Effector memory CD4-positive, alpha-beta T cell (primary cell): ENCODE measurements around the gene DLX4.

Source experiments
- DNase-seq, 3 donors: peaks; one replicate each; pipeline ENCODE4 v3.0.0-alpha.2; 2020
- H3K27ac ChIP-seq: 2 replicates; pipeline ENCODE4 v1.7.0; 2013; ENCODE audit warnings: mild to moderate bottlenecking, low read length, moderate library complexity; ENCODE audit not compliant: insufficient read depth, poor library complexity, severe bottlenecking
- H3K27me3 ChIP-seq: replicated peaks from 2 replicates; pipeline ENCODE4 v1.7.0; 2013; ENCODE audit warnings: mild to moderate bottlenecking, low read length; ENCODE audit not compliant: insufficient read depth, control insufficient read depth, poor library complexity, severe bottlenecking
- H3K36me3 ChIP-seq: 2 replicates; pipeline ENCODE4 v1.7.0; 2013; ENCODE audit warnings: mild to moderate bottlenecking, low read length, moderate library complexity; ENCODE audit not compliant: control insufficient read depth, insufficient read depth
- H3K4me1 ChIP-seq: 2 replicates; pipeline ENCODE4 v1.7.0; 2013; ENCODE audit warnings: low read length, mild to moderate bottlenecking; ENCODE audit not compliant: control insufficient read depth, insufficient read depth, poor library complexity, severe bottlenecking
- H3K4me3 ChIP-seq: 2 replicates; pipeline ENCODE4 v1.7.0; 2013; ENCODE audit warnings: low read length, low read depth, mild to moderate bottlenecking; ENCODE audit not compliant: insufficient read depth, poor library complexity, severe bottlenecking
- H3K9me3 ChIP-seq: 2 replicates; pipeline ENCODE4 v1.7.0; 2013; ENCODE audit warnings: mild to moderate bottlenecking, low read length, moderate library complexity; ENCODE audit not compliant: control insufficient read depth

The DLX4 gene

DNA sequence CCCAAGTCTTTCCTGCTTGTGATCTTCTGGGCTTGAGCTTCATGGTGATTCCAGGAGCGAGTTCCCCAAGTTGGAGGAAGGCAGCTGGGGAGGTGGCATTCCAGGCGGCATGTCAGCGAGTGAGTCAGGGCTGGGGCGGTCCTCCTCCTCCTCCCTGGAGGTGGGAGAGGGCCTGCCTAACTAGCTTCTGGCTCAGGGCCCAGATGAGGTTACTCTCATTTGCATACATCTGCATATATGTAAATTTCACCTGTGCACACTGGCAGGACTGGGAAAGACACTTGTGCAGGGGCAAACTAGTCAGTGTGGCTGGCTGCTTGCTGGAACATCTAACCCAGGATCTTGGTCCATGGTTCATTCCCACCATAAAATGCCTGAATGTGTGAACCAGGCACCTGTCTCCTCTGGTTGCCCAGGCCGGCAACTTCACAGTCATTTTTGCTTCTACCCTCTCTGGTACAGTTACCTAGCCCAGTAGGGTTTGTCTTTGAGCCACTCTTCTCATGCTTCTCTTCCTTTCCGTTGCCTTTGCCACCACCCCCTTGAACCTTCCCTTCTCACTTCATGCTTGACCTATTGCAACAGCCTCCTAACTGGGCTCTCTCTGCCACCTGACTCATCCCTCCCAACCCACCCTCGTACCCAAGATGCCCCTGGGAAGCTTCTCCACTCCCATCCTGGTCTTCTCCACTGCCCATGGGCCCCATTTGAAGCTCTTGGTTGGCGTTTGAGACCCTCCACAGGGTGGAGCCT is 9.6 kb upstream of the DLX4 start:
- no peak for DNase-seq
- H3K36me3 ChIP-seq, result no peaks in the 10 kb centered on the region
- peaks cover 25% of the 10 kb centered on the region for H3K27me3 ChIP-seq
- H3K4me1 ChIP-seq, result peaks cover 9% of the 10 kb centered on the region
- no peak overlapping the region for H3K27ac ChIP-seq
- H3K9me3 ChIP-seq, result no peaks in the 10 kb centered on the region
- H3K4me3 ChIP-seq, result no peak overlapping the region

DNA sequence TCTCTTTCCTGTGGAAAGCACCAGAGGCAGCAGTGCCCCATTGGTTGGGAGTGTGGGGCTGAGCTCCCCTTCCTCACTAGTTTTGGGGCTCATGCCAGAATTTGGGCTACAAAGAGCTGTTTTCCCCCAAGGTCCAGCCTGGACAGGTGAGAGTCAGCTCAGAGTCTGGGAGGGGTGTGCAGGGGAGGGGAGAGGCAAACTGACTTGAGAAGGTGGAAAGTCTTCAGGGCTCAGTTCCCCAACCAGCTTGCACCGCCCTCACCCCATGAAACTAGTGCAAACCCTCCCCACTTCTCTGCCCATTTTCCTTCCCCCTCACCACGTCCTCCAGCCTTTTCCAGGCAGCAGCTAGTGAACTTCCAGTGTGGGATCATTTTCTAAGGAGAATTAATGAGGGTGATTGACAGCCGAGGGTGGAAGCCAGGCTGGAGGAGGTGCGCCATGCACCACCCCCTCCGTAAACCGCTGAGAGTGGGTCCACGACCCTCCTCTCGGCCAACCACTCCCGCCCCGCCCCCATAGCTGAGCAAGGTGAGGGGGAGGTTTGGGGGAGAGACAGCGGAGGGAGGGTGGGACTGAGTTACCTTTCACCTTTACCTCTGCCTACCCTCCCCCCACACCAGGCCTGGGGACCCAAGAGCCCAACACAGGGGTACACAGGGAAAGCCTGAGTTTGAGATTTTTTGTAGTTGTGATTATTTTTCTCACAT is 6.2 kb upstream of the DLX4 start:
- H3K27me3 ChIP-seq, result peaks cover 43% of the 10 kb centered on the region

DNA sequence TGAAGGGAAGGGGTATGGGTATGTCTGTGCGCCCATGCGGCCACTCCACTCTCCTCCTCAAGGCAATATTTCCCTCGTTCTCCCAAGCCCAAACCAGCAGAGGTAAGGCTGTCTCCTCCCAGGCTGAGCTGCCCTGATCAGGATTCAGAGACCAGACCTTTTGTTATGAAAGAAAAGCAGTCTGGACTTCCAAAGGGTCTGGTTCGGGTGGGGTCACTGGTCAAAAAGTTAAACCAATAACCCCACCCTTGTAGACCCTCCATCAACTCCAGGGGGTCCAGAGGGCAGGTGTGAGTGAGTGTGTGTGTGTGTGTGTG is 5.7 kb upstream of the DLX4 start:
- peaks cover 43% of the 10 kb centered on the region for H3K27me3 ChIP-seq
- no peak for DNase-seq
- no peaks in the 10 kb centered on the region for H3K36me3 ChIP-seq
- no peaks in the 10 kb centered on the region for H3K9me3 ChIP-seq
- H3K4me3 ChIP-seq, result no peak overlapping the region
- no peak overlapping the region for H3K27ac ChIP-seq
- peaks cover 24% of the 10 kb centered on the region for H3K4me1 ChIP-seq

More for the DNA sequence above, 6.2 kb upstream of the DLX4 start:
- DNase-seq, result no peak
- no peaks in the 10 kb centered on the region for H3K9me3 ChIP-seq
- H3K4me3 ChIP-seq, result no peak overlapping the region
- H3K36me3 ChIP-seq, result no peaks in the 10 kb centered on the region
- no peak overlapping the region for H3K27ac ChIP-seq
- H3K4me1 ChIP-seq, result peaks cover 20% of the 10 kb centered on the region

DNA sequence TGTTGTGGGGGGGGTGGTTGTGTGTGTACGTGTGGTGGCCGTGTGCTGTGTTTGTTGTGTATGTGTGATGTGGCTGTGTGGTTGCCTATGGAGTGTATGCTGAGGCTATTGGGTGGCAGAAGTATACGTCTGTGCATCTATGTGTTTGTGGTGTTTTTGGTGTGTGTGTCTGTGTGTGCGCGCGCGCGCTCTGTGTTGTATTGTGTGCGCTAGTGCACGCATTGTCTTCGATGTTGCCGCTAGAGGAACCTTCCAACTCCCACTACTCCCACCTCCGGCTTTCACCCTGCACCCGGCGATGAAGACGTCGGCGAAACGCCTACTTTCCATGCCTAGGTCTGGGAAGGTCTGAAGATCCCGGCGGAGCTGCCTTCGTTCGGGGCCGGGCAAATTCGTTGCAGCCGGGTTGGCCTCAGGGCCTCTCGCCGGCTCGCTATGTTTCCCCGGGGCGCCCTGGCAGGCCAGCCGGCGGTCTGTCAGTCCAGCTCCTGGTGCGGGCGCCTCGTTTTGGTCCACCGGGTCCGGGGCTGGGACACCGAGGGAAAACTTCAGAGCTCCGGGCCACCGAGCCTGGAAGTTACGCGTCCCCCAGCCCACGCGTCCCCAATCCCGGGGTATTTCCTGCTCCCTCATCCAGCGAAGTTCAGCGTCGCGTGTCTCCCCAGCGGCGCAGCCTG is 5.2 kb upstream of the DLX4 start:
- no peak for DNase-seq

DNA sequence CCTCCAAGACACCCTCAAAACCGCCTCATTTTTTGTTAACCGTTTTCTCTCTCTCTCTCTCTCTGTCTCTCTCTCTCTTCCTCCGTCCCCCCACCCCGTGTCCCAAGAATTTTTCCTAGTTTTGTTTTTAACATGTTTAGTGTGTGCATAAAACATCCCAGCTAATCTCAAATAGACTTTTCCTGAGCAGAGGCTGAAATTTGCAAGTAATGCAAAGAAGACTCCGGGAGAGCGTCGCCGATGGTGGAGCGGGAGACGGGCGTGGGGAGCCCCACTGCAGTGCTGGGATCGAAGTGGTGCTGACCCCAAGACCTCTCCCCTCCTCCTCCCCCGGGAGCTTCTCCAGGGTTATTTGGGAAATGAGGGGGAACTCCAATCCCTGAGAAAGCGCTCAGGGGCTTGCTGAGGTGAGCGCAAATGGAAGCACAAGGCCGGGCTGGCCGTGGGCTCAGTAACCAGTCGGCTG is 4.7 kb upstream of the DLX4 start:
- DNase-seq, result no peak
- Histone ChIP-seq H3K27ac (no peak overlapping the region), H3K27me3 (peaks cover 48% of the 10 kb centered on the region), H3K4me1 (peaks cover 32% of the 10 kb centered on the region), H3K4me3 (no peak overlapping the region), H3K9me3 (no peaks in the 10 kb centered on the region), H3K36me3 (no peaks in the 10 kb centered on the region)

More for the DNA sequence above, 5.2 kb upstream of the DLX4 start:
- H3K27me3 ChIP-seq, result peaks cover 43% of the 10 kb centered on the region
- no peak overlapping the region for H3K4me3 ChIP-seq
- peaks cover 26% of the 10 kb centered on the region for H3K4me1 ChIP-seq
- H3K9me3 ChIP-seq, result no peaks in the 10 kb centered on the region
- no peak overlapping the region for H3K27ac ChIP-seq
- H3K36me3 ChIP-seq, result no peaks in the 10 kb centered on the region

DNA sequence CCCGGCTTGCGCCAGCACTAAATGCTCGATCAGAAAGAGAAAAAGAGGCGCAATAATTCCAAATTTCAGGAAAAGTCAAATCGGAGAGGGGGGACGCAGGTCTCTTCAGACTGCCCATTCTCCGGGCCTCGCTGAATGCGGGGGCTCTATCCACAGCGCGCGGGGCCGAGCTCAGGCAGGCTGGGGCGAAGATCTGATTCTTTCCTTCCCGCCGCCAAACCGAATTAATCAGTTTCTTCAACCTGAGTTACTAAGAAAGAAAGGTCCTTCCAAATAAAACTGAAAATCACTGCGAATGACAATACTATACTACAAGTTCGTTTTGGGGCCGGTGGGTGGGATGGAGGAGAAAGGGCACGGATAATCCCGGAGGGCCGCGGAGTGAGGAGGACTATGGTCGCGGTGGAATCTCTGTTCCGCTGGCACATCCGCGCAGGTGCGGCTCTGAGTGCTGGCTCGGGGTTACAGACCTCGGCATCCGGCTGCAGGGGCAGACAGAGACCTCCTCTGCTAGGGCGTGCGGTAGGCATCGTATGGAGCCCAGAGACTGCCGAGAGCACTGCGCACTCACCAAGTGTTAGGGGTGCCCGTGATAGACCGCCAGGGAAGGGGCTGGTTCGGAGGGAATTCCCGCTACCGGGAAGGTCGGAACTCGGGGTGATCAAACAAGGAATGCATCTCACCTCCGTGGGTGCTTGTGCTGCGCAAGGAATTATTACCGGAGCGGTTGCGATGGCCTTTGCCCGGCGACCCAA is 4.0 kb upstream of the DLX4 start:
- no peaks in the 10 kb centered on the region for H3K9me3 ChIP-seq
- H3K4me1 ChIP-seq, result peaks cover 35% of the 10 kb centered on the region
- no peak overlapping the region for H3K4me3 ChIP-seq
- no peak overlapping the region for H3K27ac ChIP-seq
- H3K27me3 ChIP-seq, result peaks cover 54% of the 10 kb centered on the region
- no peaks in the 10 kb centered on the region for H3K36me3 ChIP-seq
- DNase-seq, result no peak

DNA sequence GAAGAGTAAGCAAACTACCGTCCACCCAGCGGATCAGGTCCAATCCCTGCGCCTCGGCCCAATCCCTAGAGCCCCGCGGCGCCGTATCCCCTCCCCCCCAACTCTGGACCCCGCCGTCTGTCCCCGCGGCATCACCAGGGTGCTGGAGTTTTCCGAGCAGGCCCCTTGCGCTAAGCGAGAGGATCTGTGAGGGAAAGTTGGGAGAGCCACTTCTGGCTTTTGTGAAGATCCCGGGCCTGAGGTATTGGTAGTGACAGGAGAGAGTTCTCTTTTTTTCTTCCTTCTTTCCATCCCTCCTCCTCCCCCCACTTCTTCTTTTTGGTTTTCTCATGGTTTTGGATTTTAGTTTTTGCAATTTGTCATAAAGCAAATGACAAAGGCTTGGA is 3.5 kb upstream of the DLX4 start:
- H3K4me3 ChIP-seq, result no peak overlapping the region
- H3K27me3 ChIP-seq, result peaks cover 59% of the 10 kb centered on the region
- no peak overlapping the region for H3K27ac ChIP-seq
- H3K9me3 ChIP-seq, result no peaks in the 10 kb centered on the region
- DNase-seq, result no peak
- no peaks in the 10 kb centered on the region for H3K36me3 ChIP-seq
- peaks cover 35% of the 10 kb centered on the region for H3K4me1 ChIP-seq

DNA sequence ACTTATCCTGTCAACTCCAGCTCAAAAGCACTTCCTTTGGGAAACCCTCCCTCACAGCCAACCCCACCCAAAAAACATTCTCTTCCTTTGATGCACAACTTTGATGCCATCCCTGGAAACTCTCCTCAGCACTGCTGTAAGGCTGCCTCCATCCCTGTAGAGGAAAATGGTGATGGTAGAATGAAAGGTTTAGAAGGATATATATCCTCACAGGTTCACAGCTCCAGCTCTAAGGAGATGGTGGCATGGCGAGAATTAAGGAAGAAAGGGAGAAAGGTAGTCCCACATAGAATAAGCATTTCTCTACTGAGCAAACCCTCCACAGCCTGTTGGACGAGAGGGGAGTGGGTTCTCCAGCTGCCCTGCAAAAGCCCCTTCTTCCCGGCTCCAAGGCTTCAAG is 2.2 kb upstream of the DLX4 start:
- H3K36me3 ChIP-seq, result no peaks in the 10 kb centered on the region
- H3K4me3 ChIP-seq, result no peak overlapping the region
- DNase-seq, result no peak
- H3K27me3 ChIP-seq, result peaks cover 69% of the 10 kb centered on the region
- H3K27ac ChIP-seq, result no peak overlapping the region
- peaks cover 38% of the 10 kb centered on the region for H3K4me1 ChIP-seq
- H3K9me3 ChIP-seq, result no peaks in the 10 kb centered on the region

DNA sequence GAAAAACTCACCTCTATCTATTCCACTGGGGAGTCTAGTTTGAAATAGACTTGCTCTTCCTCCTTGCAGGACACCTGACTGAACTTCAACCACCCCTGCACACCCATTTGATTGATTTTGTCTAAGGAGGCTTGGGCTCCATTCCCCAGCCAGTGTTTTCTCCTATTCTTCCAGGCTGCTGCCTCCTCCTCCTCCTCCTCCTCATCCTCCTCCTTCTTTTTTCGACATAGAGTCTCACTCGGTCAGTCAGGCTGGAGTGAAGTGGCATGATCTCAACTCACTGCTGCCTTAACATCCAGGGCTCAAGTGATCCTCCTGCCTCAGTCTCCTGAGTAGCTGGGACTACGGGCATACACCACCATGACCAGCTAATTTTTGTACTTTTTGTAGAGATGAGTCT is 1.8 kb upstream of the DLX4 start:
- Histone ChIP-seq H3K4me1 (peaks cover 42% of the 10 kb centered on the region), H3K4me3 (no peak overlapping the region), H3K36me3 (no peaks in the 10 kb centered on the region), H3K9me3 (no peaks in the 10 kb centered on the region), H3K27me3 (peaks cover 73% of the 10 kb centered on the region), H3K27ac (no peak overlapping the region)
- no peak for DNase-seq
